NCI-H82 (cell line): ENCODE data around the gene NUCB1.
"Not testable (repeated sequence)": the region's sequence is repeated elsewhere in the genome, so short reads cannot be mapped to it uniquely, and the experiment has no call there.

Experiments
- DNase-seq: peaks from one replicate; lab custom pipeline; 2025; lab: John Stamatoyannopoulos, UW

The NUCB1 gene

GRCh38 chr19:48906324-48906723 is 6.2 kb downstream of the NUCB1 start:
- no peak for DNase-seq

GRCh38 chr19:48907671-48908070 is 7.6 kb downstream of the NUCB1 start:
- DNase-seq, result no peak

GRCh38 chr19:48909424-48910077 is 9.4 kb downstream of the NUCB1 start:
- DNase-seq, result not testable (repeated sequence)

- DNase-seq, result no peak
Observed at GRCh38 chr19:48910803-48911202, 10.7 kb downstream of the NUCB1 start.

- DNase-seq, result peak; percentile 66
Observed at GRCh38 chr19:48913114-48913889, 13.2 kb downstream of the NUCB1 start.

GRCh38 chr19:48914181-48914580 is 14.1 kb downstream of the NUCB1 start:
- no peak for DNase-seq

- no peak for DNase-seq
Observed at GRCh38 chr19:48915757-48916156, 15.6 kb downstream of the NUCB1 start.

- DNase-seq, result no peak
Observed at GRCh38 chr19:48918071-48918470, 18.0 kb downstream of the NUCB1 start.

GRCh38 chr19:48918801-48919247 is 18.7 kb downstream of the NUCB1 start:
- DNase-seq, result peak; percentile 78

GRCh38 chr19:48919271-48919670 is 19.2 kb downstream of the NUCB1 start:
- not testable (repeated sequence) for DNase-seq

GRCh38 chr19:48920949-48921348 is 20.8 kb downstream of the NUCB1 start:
- DNase-seq, result no peak

GRCh38 chr19:48921721-48922500 is 21.8 kb downstream of the NUCB1 start:
- DNase-seq, result no peak

GRCh38 chr19:48922548-48923490 is 22.7 kb downstream of the NUCB1 start:
- no peak for DNase-seq

GRCh38 chr19:48925240-48925843 is 25.2 kb downstream of the NUCB1 start:
- no peak for DNase-seq

- DNase-seq, result not testable (repeated sequence)
Observed at GRCh38 chr19:48925890-48926289, 25.8 kb downstream of the NUCB1 start.

GRCh38 chr19:48926909-48927308 is 26.8 kb downstream of the NUCB1 start:
- DNase-seq, result no peak

GRCh38 chr19:48927692-48928091 is 27.6 kb downstream of the NUCB1 start:
- DNase-seq, result not testable (repeated sequence)

GRCh38 chr19:48928164-48929025 is 28.3 kb downstream of the NUCB1 start:
- no peak for DNase-seq

GRCh38 chr19:48933382-48933932 is 33.3 kb downstream of the NUCB1 start, which contains the start of gene DHDH:
Gene DHDH, plus strand, starts transcription at chr19:48933699. Its CDS starts 23 bp downstream, at chr19:48933722.
- DNase-seq, result peak; percentile 95

GRCh38 chr19:48934837-48935236 is 34.7 kb downstream of the NUCB1 start:
- DNase-seq, result no peak
